NCI-H1930 (cell line): ENCODE data around the gene PNPLA1.

Source experiments
- DNase-seq, 2 experiments: peaks; one replicate each; lab custom pipeline; 2025; lab: John Stamatoyannopoulos, UW

The PNPLA1 gene

DNA sequence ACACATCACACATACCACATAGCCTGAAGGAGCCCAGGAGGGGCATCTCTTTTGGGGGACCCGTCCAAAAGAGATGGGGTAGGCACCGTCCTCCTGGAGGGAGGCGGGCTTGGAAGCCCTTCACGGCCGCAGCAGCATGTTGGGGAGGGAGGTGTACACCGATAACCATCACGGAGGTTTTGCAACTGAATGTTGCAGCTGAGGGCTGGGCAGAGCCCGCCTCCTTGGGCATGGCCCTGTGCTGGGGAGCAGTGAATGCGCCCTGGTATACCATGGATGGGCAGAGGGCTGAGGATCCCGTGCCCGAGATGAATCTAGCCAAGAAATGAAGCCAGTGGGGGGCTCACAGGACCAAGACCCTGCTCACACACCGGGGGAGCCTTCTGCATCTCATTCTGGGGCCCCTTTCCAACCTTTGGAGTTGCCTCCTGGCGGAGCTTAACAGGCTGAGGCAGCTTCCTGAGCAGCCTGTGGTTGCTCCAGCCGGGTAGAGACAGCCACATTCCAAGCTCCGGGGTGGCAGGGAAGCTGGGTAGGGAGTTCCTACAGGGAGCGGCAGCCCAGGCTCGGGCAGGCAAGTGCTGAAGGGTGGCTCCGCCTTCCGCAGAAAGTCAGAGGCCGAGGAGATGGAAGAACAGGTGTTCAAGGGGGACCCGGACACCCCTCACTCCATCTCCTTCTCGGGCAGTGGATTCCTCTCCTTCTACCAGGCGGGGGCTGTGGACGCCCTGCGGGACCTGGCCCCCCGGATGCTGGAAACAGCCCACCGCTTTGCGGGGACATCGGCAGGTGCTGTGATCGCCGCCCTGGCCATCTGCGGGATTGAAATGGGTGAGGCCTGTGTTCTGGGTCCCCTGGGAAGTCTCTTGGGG is at the start of gene PNPLA1:
TSS of gene PNPLA1 (plus strand) at position 227 of the 872 bp plus-strand sequence. CDS start at position 627, 400 bp downstream.
- no peak for DNase-seq

DNA sequence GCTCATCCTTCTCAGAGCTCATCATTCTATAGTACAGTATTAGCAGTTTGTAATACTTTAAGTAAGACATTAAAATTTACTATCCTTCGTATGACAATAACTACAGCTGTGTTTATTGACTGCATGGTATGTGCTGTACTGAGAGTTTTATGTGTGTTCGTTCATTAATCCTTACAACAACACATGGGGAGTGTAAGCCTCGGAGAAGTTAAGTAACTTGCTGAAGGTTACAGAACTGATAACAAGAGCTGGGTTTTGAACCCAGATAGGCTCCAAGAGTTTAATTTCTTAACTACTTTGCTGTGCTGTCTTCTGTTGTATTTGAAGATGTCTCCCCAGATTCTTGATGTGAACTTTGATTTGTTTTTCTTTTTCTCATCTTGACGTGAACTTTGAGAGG is 49.6 kb upstream of the PNPLA1 start:
- no peak for DNase-seq

GRCh38 chr6:36221674-36222073 is 48.2 kb upstream of the PNPLA1 start:
- no peak for DNase-seq

DNA sequence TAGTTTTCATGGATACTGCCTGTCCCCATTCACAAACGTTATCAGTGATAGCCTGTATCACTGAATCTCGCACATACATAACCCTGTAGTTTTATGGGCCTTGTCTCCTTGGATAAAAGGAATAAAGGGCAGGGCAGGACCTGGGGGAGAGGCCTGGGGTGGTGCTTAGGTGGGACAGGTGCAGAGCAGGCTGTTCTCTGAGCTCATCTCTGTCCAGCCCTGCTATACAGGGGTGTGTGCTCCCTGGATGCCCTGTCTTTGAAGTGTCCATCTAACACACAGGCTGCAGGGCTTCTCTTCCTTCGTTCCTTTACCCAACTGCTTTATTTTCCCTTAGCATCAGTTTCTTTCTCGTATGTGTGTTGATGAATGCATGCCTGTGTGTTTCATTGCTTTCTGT is 46.9 kb upstream of the PNPLA1 start:
- no peak for DNase-seq

DNA sequence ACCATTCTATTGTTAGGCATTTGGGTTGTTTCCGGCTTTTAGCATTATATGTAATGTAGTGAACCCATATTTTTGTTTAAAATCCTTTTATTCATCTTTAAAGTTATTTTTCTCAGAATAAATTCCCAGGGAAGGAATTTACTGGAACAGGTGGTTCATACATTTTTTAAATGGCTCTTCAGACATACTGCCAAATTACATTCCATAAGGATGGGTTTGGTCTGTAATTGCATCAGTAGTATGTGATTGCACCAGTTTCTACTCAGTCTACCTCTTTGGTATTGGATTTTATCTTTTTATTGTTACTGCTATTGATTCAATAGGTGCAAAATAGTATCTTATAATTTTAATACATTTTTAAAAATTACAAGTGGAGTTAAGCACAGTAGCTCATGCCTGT is 46.2 kb upstream of the PNPLA1 start:
- DNase-seq: no peak

DNA sequence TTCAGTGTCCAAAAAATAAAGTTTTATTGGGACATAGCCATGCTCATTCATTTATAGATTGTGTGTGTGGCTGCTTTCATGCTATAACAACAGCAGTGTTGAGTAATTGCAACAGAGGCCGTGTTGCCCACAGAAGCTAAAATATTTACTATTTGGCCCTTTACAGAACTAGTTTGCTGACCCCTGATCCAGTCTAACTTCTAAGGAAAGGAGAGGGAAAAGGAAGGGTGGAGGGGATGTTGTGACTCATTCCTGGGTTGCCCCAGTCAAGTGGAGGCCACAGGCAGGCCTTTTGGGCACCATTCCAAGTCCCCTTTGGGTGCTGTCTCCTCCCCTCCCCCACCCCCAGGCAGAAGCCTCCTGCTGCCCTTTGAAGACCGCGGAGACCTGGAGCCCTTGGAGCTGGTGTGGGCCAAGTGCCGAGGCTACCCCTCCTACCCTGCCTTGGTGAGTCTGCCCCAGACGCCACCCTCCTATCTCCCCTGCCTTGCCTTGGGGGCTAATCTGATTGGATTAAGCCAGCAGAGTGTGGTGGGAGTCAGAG is 44.9 kb upstream of the PNPLA1 start:
- DNase-seq: no peak

DNA sequence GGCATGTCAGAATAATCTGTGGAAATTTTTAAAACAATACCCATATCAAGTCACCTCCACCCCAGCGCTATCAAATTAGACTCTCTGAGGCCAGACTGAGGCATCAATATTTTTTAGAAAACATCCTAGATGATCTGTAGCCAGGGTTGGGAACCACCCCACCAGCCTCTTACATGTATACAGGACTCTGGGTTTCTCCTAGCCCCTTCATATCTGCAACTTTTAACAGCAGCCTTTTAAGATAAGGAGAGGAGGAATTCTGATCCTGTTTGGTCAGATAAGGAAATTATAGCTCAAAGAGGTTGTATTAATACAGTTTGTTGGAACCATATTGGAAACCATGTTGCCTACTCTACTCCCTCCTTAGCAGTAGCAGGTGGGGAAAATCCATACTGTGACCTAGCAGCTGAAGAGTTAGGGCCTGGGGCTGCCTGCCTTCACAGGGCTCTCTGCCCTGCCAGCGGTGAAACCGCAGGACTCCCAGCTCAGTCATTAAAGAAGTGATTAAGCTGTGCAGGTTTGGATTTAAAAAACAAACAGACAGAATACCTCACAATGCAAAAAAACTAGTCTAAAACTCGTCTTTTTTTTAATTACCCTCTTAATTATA is 43.3 kb upstream of the PNPLA1 start:
- DNase-seq: no peak

GRCh38 chr6:36227379-36228228 is 42.3 kb upstream of the PNPLA1 start:
- no peak for DNase-seq

DNA sequence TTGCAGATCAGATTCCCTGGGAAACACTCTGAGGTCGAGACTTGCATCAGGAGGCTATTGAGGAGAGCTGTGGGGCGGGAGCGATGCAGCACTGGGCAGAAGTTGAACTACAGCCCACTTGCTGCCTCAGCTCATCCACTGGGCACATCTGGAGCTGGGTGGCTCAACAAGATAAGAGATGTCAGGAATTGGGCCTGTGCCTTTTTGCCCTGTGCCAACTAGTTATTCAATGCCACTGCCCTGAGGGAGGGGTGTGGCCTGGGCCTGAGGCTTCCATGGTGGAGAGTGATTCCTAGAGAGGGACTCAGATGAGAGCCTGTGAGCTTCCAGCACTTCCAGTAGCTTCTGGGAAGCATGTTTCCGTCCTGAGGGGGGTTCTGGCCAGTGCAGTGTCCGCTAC is 40.6 kb upstream of the PNPLA1 start:
- no peak for DNase-seq

DNA sequence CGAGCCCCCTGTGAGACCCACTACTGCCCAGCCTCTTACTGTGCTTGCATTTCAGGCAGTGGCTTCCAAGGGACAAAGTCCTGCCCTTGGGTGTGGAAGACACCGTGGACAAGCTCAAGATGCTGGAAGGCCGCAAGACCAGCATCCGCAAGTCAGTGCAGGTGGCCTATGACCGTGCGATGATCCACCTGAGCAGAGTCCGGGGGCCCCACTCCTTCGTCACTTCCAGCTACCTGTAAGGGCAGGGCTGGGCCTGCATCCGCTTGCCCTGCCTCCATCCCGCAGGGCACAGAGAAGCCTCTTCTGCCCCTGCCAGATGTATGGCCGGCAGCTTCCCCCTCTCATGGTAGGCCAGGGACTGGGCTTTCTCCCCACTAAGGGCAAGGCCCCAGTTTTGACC is 39.5 kb upstream of the PNPLA1 start:
- DNase-seq: no peak

DNA sequence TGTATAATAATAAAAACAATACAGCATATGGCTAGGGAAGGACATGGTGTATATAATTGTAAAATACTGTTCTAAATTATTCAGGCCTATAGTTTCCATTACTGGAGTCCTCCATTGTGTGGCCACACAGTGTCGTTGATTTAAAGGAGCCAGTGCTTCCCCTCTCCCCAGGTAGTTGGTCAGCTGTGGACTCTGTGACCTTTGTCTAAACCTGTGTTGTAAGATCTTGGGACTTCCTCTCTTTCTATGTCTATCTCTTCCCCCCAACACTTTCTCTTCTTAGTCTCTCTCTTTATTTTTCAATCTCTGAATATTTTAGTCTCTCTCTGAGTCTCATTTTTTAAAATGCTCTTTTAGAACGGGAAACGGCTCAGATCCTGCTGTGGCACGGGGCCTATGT is 37.7 kb upstream of the PNPLA1 start:
- DNase-seq: no peak

DNA sequence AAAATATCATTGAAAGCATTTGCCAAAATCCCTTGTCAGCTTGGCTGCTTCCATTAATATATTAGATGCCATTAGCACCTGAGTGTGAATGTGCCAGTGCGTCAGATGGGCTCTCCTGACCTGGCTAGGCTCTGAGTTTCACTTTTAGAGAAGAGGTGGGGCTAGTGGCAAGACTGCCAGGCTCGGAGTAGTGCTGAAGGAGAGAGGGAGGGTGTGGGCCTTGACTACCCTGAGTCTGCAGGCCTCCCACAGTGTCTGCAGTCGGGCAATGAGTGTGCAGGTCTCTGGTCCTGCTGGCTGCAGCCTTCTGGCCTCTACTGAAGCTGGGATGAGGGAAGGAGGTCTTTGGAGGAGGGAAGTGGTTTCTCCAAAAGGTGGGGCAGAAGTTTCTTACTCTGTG is 34.6 kb upstream of the PNPLA1 start:
- no peak for DNase-seq

GRCh38 chr6:36235862-36236261 is 34.0 kb upstream of the PNPLA1 start:
- DNase-seq: no peak

- no peak for DNase-seq
These were observed 30.1 kb upstream of the PNPLA1 start for GRCh38 chr6:36239774-36240173.

DNA sequence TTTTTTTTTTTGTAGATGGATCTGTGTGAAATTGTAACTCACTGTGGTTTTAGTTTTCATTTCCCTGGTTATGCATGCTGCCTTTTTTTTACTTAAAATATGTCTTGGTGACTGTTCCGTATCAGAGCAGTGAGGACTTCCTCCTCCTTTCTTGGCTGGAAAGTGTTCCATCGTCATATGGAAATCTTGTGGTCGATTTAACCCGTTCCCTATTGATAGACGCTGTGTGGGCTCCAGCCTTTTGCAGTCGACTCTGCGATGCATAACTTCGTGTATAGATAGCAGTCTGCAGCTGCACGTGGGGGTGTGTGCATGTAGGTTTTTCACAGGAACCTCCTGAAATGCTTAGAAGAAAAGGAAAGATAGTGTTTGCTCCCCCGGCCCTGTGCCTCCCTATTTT is 28.1 kb upstream of the PNPLA1 start:
- no peak for DNase-seq

DNA sequence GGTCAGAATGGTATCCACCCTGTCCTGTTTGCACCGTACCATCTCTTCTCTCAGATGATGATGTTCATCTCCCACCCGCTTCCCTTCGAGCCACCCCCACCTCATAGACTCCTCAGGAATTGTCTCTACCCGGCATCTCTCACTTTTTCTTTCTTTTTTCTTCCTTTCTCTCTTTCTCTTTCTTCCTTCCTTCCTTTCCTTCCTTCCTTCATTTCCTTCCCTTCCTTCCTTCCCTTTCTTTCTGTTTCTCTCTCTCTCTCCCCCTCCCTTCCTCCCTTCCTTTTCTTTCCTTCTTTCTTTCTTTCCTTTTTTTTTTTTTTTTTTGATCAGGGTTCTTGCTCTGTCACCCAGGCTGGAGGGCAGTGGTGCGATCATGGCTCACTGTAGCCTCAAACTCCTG is 27.7 kb upstream of the PNPLA1 start:
- DNase-seq: no peak

DNA sequence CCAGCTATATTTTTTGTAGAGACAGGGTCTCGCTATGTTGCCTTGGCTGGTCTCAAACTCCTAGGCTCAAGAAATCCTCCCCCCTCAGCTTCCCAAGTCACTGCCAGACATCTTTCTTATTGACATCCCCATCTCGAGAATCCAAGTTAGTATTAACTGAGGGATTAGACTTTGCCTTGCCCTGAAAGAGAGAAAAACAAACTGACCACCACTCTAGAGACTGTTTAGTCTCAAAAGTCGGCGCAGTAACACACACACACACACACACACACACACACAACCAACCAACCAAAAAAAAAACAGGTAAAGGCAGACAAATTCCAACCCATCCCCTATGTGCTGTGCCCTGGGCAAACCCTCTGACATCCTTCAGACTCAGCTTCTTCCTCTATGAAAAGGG is 27.2 kb upstream of the PNPLA1 start:
- no peak for DNase-seq

DNA sequence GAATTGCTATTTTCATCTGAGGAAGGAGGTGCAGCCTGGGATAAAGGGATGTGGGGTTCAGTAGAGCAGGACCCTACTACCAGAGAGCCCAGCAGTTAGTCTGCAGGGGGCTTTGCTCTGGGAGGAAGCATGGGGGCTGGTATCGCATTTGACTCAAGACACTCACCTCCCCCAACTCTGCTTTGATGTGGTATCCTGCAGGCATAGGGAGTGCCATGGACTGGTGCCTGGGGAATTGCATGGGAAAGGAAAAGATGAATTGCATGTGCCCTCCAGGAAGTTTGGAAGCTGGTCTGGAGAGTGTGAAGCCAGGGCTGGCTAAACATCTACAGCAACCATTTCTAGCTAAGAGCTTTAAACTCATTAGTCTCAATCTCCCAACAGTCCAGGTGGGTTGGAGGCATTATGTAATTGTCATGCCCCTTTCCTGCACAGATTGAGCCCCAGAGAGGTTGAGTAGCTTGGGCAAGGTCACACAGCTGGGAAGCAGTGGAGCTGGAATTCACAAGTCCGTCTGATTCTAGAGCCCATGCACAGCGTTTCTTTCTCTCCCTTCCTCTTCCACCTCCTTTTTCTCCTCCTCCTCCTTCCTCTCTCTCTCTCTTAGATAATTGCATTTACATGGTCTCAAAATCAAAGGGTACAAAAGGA is 26.2 kb upstream of the PNPLA1 start:
- DNase-seq: no peak

DNA sequence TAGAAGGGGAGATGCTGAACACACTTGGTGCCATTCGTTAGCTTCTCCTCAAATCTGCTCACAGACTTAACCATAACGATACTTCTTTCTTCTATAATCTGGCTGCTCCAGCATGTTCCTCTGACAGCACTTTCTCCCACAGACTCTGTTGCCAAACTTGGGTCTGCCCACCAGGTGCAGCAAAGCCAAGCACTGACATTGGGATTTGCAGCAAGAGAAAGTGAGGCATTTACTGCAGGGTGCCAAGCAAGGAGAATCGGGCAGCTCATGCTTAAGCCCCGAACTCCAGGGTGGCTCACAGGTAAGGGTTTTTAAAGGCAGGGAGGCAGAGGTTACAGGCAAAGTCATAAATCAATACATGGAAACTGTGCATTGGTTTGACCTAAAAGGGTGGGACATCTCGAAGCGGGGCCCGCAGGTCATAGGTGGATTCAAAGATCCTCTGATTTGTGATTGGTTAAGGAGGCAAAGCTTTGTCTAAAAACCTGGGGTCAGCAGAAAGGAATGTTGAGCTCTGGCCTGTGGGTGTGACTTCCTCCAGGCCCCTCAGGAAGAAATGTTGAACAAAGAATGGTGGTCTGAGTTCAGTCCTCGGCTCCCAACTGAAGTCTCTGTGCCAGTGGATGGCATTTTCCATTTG is 25.1 kb upstream of the PNPLA1 start:
- no peak for DNase-seq

DNA sequence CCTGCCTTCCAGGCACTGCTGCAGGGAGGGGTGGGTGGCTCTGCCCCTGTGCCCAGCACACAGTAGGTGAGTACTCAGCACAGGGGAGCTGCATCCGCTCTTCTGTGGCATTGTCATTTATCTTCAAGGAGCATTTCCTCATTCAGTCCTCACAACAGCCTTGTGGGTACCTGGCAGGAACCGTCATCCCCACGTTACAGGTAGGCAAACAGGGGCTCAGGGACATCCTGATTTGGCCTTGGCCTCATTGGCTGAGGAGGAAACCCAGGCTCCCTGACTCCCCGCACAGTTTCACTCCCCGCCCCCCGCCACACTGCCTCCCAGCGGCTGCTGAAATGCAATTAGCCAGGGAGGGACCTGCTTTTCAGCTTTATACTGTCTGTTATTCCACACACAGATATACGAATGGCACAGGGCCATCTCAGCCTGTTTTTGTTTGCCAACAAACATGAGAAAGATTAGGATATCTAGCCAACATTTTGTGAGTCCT is 24.2 kb upstream of the PNPLA1 start:
- no peak for DNase-seq
